NB4 (cell line): Measurements from ENCODE around the gene DMKN.

Experiments
- TF ChIP-seq, protein P1 (sequence below): IDR thresholded peaks from 2 replicates; pipeline ENCODE4 v1.6.1; 2011; ENCODE audit warnings: low read depth, low read length
- TF ChIP-seq, protein P2 (sequence below): IDR thresholded peaks from one replicate; pipeline ENCODE4 v1.5.1; 2012; ENCODE audit warnings: low read depth, low read length

DNA sequence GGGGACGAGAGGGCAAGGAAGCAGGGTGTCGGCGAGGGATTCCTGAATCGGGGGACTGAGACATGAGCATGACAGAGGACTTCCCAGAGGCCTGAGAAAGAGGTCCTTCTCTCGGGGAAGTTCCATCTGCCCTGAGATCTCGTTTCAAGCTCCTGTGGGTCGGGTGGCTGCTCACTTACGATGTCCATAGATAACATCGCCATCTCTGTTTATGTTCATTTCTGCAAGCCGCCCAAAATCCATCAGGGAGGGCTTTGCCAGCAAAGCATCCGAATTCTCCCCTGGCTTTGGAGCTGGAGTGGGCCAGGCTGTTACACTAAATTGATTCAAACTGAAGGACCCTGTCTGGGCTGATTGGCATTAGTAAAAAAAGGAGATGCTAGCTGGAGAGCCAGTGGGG lies 5.9 kb downstream of the DMKN start:
- TF ChIP-seq, protein P1, sequence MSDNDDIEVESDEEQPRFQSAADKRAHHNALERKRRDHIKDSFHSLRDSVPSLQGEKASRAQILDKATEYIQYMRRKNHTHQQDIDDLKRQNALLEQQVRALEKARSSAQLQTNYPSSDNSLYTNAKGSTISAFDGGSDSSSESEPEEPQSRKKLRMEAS, result no peak
- TF ChIP-seq, protein P2, sequence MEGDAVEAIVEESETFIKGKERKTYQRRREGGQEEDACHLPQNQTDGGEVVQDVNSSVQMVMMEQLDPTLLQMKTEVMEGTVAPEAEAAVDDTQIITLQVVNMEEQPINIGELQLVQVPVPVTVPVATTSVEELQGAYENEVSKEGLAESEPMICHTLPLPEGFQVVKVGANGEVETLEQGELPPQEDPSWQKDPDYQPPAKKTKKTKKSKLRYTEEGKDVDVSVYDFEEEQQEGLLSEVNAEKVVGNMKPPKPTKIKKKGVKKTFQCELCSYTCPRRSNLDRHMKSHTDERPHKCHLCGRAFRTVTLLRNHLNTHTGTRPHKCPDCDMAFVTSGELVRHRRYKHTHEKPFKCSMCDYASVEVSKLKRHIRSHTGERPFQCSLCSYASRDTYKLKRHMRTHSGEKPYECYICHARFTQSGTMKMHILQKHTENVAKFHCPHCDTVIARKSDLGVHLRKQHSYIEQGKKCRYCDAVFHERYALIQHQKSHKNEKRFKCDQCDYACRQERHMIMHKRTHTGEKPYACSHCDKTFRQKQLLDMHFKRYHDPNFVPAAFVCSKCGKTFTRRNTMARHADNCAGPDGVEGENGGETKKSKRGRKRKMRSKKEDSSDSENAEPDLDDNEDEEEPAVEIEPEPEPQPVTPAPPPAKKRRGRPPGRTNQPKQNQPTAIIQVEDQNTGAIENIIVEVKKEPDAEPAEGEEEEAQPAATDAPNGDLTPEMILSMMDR, result no peak
